Activated CD4-positive, alpha-beta T cell treated with anti-CD3 and anti-CD28 coated beads, Interleukin-2, amount 10 ng/mL, durations not matched to agents 7 days and 5 days (primary cell): Measurements from ENCODE around the gene RNU4-1. TPM values are rescaled to one million over a fixed set of nuclear protein-coding genes. Genes with fewer than 3 reads are reported as not detected.
"Not testable (repeated sequence)": the region's sequence is repeated elsewhere in the genome, so short reads cannot be mapped to it uniquely, and the experiment has no call there.

Experiments
- CTCF ChIA-PET: fragments of 350-600 bp; sonication (Branson Sonifier 250); formaldehyde crosslinking; loops from one replicate; lab custom pipeline; 2021; ENCODE audit warnings: antibody characterized with exemption; lab: Charles Lee
- POLR2A ChIA-PET: fragments of 350-600 bp; sonication (Branson Sonifier 250); formaldehyde crosslinking; loops from one replicate; lab custom pipeline; 2021; ENCODE audit warnings: antibody characterized with exemption; lab: Charles Lee
- DNase-seq: peaks from one replicate; pipeline ENCODE4 v3.0.0-alpha.2; 2020
- H3K27ac Mint-ChIP-seq: one replicate; pipeline ENCODE4 v1.8.0; 2021; ENCODE audit warnings: mild to moderate bottlenecking, moderate library complexity, mixed read lengths
- H3K27me3 Mint-ChIP-seq: one replicate; pipeline ENCODE4 v1.8.0; 2021; ENCODE audit warnings: mixed read lengths
- H3K36me3 Mint-ChIP-seq: one replicate; pipeline ENCODE4 v1.8.0; 2021; ENCODE audit warnings: low read depth, mixed read lengths
- H3K4me1 Mint-ChIP-seq: one replicate; pipeline ENCODE4 v1.8.0; 2021; ENCODE audit warnings: mixed read lengths
- H3K4me3 Mint-ChIP-seq: one replicate; pipeline ENCODE4 v1.8.0; 2021; ENCODE audit warnings: mild to moderate bottlenecking, moderate library complexity, mixed read lengths
- H3K9me3 Mint-ChIP-seq: one replicate; pipeline ENCODE4 v1.8.0; 2021; ENCODE audit warnings: mixed read lengths
- total RNA-seq, 2 experiments: library from RNA; stranded (reverse); gene quantifications; one replicate each; pipeline ENCODE4 v1.2.3, GENCODE V29; 2021

RNU4-1 gene
- total RNA-seq, 2 experiments from 2014 or later: 672 to 1,846 TPM

DNA sequence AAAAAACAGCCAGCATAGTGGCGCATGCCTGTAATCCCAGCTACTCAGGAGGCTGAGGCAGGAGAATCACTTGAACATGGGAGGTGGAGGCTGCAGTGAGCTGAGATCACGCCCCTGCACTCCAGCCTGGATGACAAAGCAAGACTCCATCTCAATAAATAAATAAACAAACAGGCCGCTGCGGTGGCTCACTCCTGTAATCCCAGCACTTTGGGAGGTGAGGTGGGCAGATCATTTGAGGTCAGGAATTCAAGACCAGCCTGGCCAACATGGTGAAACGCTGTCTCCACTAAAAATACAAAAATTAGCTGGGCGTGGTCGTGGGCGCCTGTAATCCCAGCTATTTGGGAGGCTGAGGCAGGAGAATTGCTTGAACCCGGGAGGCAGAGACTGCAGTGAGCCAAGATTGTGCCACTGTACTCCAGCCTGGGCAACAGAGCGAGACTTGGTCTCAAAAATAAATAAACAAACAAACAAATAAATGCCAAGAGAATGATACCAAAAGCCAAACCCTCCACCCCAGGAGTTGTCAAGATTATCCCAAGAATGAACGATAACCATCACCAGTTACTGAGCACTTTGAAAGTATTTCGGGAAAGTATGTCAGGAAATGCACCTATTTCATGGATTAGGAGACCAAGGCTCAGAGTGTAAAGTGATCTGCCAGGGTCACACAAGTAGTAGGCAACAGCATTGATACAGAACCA lies 41.5 kb downstream of the RNU4-1 start:
- DNase-seq, H3K27me3 Mint-ChIP-seq, H3K9me3 Mint-ChIP-seq: not testable (repeated sequence)
- Mint-ChIP-seq H3K4me1 (peaks cover 88% of the 10 kb centered on the region), H3K27ac (peak overlapping the region; percentile 97), H3K36me3 (peaks cover 73% of the 10 kb centered on the region), H3K4me3 (peak overlapping the region; percentile 74)
- ChIA-PET CTCF (interaction anchor here (1.2 to 26.1 kb wide), 4 partner anchors 11 to 26 kb away, joined by 3 to 546 read pairs (median 20); no protein-coding TSS in a partner anchor), POLR2A (interaction anchor here (2.9 kb wide), 1 partner anchor 40 kb away, joined by 13 read pairs; the partner anchor contains the start of gene RNU4-2)

DNA sequence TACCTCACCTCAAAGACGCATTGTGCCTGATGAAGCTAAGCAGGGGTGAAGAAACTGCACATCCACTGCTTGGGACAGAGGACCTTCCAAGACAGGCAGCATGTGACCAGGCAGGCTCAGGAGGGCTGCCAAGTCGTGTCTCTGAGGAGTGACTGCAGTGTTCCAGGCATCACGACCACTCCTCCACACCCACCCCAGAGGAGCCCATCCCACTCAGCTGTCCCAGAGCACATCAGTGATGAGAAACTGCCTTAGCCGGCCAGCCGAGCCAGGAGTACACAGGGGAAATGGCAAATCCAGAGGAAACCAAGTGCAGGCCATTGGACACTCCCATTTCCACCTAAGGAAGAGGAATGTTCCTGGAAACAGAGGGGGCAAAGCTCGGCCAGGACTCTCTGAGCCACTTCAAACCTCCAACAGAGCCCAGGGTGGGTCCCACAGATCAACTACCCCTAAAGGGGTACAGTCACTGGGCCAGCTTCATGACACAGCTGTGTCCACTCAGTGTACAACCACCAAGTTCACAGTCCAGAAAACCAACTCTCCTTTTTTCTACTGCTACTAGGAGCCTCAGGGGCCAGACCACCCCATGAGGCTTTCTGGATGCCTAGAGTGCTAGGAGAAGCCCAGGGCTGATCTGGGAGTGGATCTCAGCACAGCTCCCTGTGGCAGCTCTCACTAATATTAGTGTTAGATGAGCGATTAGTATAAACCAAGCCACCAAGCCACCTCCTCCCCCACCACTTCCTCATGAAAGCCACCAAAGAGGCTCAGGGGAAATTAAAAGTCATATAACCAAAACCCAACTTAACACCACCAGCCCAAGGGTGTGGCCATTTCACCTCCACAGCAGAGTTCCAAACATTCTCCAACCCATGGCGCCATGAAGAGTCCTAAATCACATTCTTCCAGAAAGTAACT lies 42.9 kb downstream of the RNU4-1 start:
- peaks cover 65% of the 10 kb centered on the region for H3K36me3 Mint-ChIP-seq
- peak; percentile 59 for DNase-seq
- H3K4me3 Mint-ChIP-seq: peak overlapping the region; percentile 65
- peaks cover 82% of the 10 kb centered on the region for H3K4me1 Mint-ChIP-seq
- ChIA-PET CTCF (interaction anchor here (0.9 to 26.1 kb wide), 11 partner anchors 10 to 163 kb away, joined by 3 to 546 read pairs (median 4); partner anchors contain the start of genes PXN and RPLP0), POLR2A (interaction anchor here (0.5 to 2.9 kb wide), 4 partner anchors 12 to 53 kb away, joined by 3 to 13 read pairs (median 4); partner anchors contain the start of gene RNU4-2)
- H3K27me3 Mint-ChIP-seq: no peaks in the 10 kb centered on the region
- H3K27ac Mint-ChIP-seq: peak overlapping the region; percentile 97
- H3K9me3 Mint-ChIP-seq: no peaks in the 10 kb centered on the region

DNA sequence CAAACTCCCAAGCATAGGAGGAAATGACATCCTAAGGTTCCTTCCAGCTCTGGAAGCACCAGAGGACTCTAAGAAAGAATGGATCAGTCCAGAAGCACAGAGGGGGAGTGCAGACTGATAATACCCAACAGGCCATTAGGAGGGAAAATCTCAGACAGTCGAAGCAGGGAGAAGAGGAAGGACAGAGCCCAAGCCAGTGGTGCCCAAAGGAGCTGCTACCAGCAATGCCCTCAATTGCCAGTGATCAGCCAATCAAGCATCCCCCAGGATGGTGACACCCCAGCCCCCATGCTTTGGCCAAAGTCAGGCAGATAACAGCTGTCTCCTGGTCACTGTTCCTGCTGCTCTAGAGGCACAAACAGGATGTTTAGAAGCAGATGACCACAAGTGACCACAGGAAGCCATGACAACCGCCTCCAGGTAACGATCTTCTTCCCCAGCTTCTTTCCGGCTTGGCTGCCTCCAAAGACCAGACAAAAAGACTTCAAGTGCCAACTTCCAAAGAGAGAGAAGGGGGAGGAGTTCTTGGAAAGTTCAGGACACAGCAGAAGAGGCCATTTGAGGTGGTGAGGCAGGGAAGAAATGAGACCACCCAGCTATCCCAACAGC lies 43.7 kb downstream of the RNU4-1 start:
- Mint-ChIP-seq H3K27me3 (no peaks in the 10 kb centered on the region), H3K36me3 (peaks cover 62% of the 10 kb centered on the region), H3K4me1 (peaks cover 79% of the 10 kb centered on the region), H3K9me3 (no peaks in the 10 kb centered on the region), H3K27ac (peak overlapping the region; percentile 79), H3K4me3 (peak overlapping the region; percentile 65)
- ChIA-PET POLR2A (interaction anchor here (1.0 to 2.9 kb wide), 3 partner anchors 13 to 42 kb away, joined by 3 to 13 read pairs (median 6); partner anchors contain the start of gene RNU4-2), CTCF (interaction anchor here (0.7 to 26.1 kb wide), 10 partner anchors 9 to 162 kb away, joined by 3 to 546 read pairs (median 4); partner anchors contain the start of genes PXN and RPLP0)
- no peak for DNase-seq

DNA sequence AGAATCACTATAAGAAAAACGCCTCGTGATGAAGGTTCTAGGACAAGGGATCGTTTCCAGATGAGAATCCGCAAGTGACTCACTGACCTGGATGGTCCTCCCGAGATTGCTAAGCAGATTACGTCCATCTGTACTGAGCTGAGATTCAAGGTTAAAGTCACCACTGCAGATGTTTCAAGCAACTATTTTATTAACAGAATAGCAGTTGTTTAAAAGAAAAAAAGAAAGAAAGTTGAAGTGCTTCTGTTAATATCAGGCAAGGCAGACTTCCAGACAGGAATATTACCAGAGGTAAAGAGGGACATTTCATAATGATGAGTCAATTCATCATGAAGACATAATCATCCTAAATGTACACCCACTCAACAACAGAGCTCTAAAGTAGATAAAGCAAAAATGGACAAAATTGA lies 45.4 kb downstream of the RNU4-1 start:
- Mint-ChIP-seq H3K4me3 (no peak overlapping the region), H3K36me3 (peaks cover 64% of the 10 kb centered on the region), H3K9me3 (no peaks in the 10 kb centered on the region), H3K27ac (peak overlapping the region; percentile 51), H3K27me3 (no peaks in the 10 kb centered on the region), H3K4me1 (peaks cover 77% of the 10 kb centered on the region)
- POLR2A ChIA-PET: interaction anchor here (0.9 kb wide), 1 partner anchor 44 kb away, joined by 3 read pairs; no protein-coding TSS in a partner anchor
- DNase-seq: no peak
- CTCF ChIA-PET: interaction anchor here (0.9 to 26.1 kb wide), 4 partner anchors 8 to 22 kb away, joined by 4 to 546 read pairs (median 4); partner anchors contain the start of gene PXN

DNA sequence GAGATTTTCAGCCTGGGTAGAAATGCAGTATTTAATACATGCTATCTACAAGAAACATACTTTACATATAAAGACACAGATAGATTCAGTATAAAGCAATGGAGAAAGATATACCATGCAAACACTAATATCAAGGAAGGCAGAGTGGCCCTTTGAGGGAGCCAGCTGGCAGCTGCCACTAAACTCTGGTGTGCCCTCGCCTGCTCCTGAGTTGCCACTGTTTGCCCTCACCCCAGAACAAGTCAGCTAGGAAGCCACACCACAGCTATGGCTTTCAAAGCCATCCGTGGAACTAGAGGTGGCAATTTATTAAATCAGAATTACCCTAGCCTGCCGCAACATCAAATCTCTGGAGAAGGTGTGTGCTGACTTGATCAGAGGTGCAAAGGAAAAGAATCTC lies 45.9 kb downstream of the RNU4-1 start:
- no peak overlapping the region for H3K4me3 Mint-ChIP-seq
- ChIA-PET POLR2A (interaction anchor here (0.9 kb wide), 1 partner anchor 44 kb away, joined by 3 read pairs; no protein-coding TSS in a partner anchor), CTCF (interaction anchor here (0.9 to 26.1 kb wide), 3 partner anchors 16 to 22 kb away, joined by 4 to 546 read pairs (median 5); partner anchors contain the start of gene PXN)
- no peak overlapping the region for H3K27ac Mint-ChIP-seq
- H3K9me3 Mint-ChIP-seq: no peaks in the 10 kb centered on the region
- DNase-seq: no peak
- no peaks in the 10 kb centered on the region for H3K27me3 Mint-ChIP-seq
- peaks cover 60% of the 10 kb centered on the region for H3K36me3 Mint-ChIP-seq
- H3K4me1 Mint-ChIP-seq: peaks cover 73% of the 10 kb centered on the region

DNA sequence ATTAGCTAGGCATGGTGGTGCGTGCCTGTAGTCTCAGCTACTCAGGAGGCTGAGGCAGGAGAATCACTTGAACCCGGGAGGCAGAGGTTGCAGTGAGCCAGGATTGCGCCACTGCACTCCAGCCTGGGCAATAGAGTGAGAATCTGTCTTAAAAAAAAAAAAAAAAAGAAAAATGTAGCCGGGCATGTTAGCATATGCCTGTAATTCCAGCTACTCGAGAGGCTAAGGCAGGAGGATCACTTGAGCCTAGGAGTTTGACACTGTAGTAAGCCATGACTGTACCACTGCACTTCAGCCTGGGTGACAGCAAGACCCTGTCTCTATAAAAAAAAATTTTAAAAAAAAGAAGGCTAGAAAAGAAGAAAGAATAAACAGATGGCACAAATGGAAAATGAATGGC lies 46.3 kb downstream of the RNU4-1 start:
- H3K27ac Mint-ChIP-seq, H3K9me3 Mint-ChIP-seq, H3K4me3 Mint-ChIP-seq, POLR2A ChIA-PET, DNase-seq, H3K27me3 Mint-ChIP-seq: not testable (repeated sequence)
- CTCF ChIA-PET: interaction anchor here (0.7 to 26.1 kb wide), 3 partner anchors 10 to 21 kb away, joined by 3 to 546 read pairs (median 5); partner anchors contain the start of gene PXN
- Mint-ChIP-seq H3K4me1 (peaks cover 71% of the 10 kb centered on the region), H3K36me3 (peaks cover 57% of the 10 kb centered on the region)

Other genes with a start within 250 kb of the RNU4-1 start
- gene RAB35, start 176.5 kb downstream of the RNU4-1 start, total RNA-seq: 10 to 100 TPM; 76.5 TPM
- gene GCN1, start 98.5 kb downstream of the RNU4-1 start, total RNA-seq: 10 to 100 TPM; 90.2 to 95.5 TPM
- gene RPLP0, start 92.1 kb downstream of the RNU4-1 start, total RNA-seq: 1,000 to 10,000 TPM; 1,972 to 2,164 TPM
- gene PXN, start 27.5 kb downstream of the RNU4-1 start, total RNA-seq: 100 to 1,000 TPM; 201 to 236 TPM
- gene RNU4-2, start 1.3 kb downstream of the RNU4-1 start, total RNA-seq: 1,000 to 10,000 TPM; 1,162 to 3,350 TPM
- 1 to 10 TPM in 1 of 2 experiments, under 1 TPM in 1; 0.94 to 1.8 TPM for gene SIRT4, start 9.1 kb upstream of the RNU4-1 start, total RNA-seq
- not detected for gene PLA2G1B, start 34.5 kb upstream of the RNU4-1 start, total RNA-seq
- gene MSI1, start 75.9 kb upstream of the RNU4-1 start, total RNA-seq: not detected
- gene COX6A1, start 144.9 kb upstream of the RNU4-1 start, total RNA-seq: 100 to 1,000 TPM; 323 to 355 TPM
- 10 to 100 TPM; 26.7 to 31.6 TPM for gene TRIAP1, start 153.1 kb upstream of the RNU4-1 start, total RNA-seq
- 10 to 100 TPM; 27.3 to 32.3 TPM for gene GATC, start 153.2 kb upstream of the RNU4-1 start, total RNA-seq
- 100 to 1,000 TPM; 145 to 159 TPM for gene SRSF9, start 176.5 kb upstream of the RNU4-1 start, total RNA-seq
- gene DYNLL1, start 202.9 kb upstream of the RNU4-1 start, total RNA-seq: 100 to 1,000 TPM; 257 to 297 TPM
- 10 to 100 TPM; 25.5 to 27.9 TPM for gene COQ5, start 235.9 kb upstream of the RNU4-1 start, total RNA-seq
- 100 to 1,000 TPM; 191 to 219 TPM for gene RNF10, start 241.1 kb upstream of the RNU4-1 start, total RNA-seq